GM12878 (cell line): ENCODE data around the gene ADA. TPM values are rescaled to one million over a fixed set of nuclear protein-coding genes. Genes with fewer than 3 reads are reported as not detected.

Source experiments
- ASH2L ChIP-seq: fragments of 300-600, 200-600 bp; sonication (generic); IDR thresholded peaks from 2 replicates; pipeline ENCODE4 v1.6.1; 2017; ENCODE audit warnings: low read depth, mild to moderate bottlenecking, borderline replicate concordance
- ATF2 ChIP-seq: IDR thresholded peaks from 2 replicates; pipeline ENCODE4 v1.6.1; 2012; ENCODE audit warnings: low read length, inconsistent platforms
- BMI1 ChIP-seq: fragments of 450-650 bp; IDR thresholded peaks from 2 replicates; pipeline ENCODE4 v1.6.1; 2016; ENCODE audit warnings: mild to moderate bottlenecking, moderate library complexity, borderline replicate concordance
- BRCA1 ChIP-seq: IDR thresholded peaks from 2 replicates; pipeline ENCODE4 v1.6.1; 2011; ENCODE audit warnings: low read depth, low read length, improper control_type of control experiment
- CBX3 ChIP-seq: fragments of 200-600 bp; sonication (generic); IDR thresholded peaks from 2 replicates; pipeline ENCODE4 v1.6.1; 2016; ENCODE audit warnings: low read depth, borderline replicate concordance
- CHD4 ChIP-seq: fragments of 200-600 bp; sonication (generic); IDR thresholded peaks from 2 replicates; pipeline ENCODE4 v1.6.1; 2016; ENCODE audit warnings: mild to moderate bottlenecking
- DPF2 ChIP-seq: fragments of 450-650 bp; IDR thresholded peaks from 2 replicates; pipeline ENCODE4 v1.6.1; 2017; ENCODE audit warnings: mild to moderate bottlenecking
- FOS ChIP-seq: IDR thresholded peaks from 3 replicates; pipeline ENCODE4 v1.6.1; 2011; ENCODE audit warnings: borderline replicate concordance; ENCODE audit not compliant: insufficient read length; ENCODE audit errors: extremely low read depth
- JUNB ChIP-seq: IDR thresholded peaks from 2 replicates; pipeline ENCODE4 v1.6.1; 2016; ENCODE audit warnings: antibody characterized with exemption, mild to moderate bottlenecking
- LARP7 ChIP-seq: fragments of 450-650 bp; IDR thresholded peaks from 2 replicates; pipeline ENCODE4 v1.6.1; 2017; ENCODE audit warnings: mild to moderate bottlenecking
- NR2C1 ChIP-seq: fragments of 450-650 bp; IDR thresholded peaks from 2 replicates; pipeline ENCODE4 v1.6.1; 2017; ENCODE audit warnings: antibody characterized with exemption, mild to moderate bottlenecking, moderate library complexity
- NR2C2 ChIP-seq: IDR thresholded peaks from 2 replicates; pipeline ENCODE4 v1.6.1; 2011; ENCODE audit warnings: borderline replicate concordance, low read depth; ENCODE audit not compliant: control insufficient read depth, insufficient read length
- PAX8 ChIP-seq: fragments of 450-650 bp; IDR thresholded peaks from 2 replicates; pipeline ENCODE4 v1.6.1; 2017; ENCODE audit warnings: mild to moderate bottlenecking, moderate library complexity
- PML ChIP-seq: IDR thresholded peaks from 2 replicates; pipeline ENCODE4 v1.6.1; 2012; ENCODE audit warnings: low read length, inconsistent platforms
- POLR2A ChIP-seq: IDR thresholded peaks from 2 replicates; pipeline ENCODE4 v1.6.1; 2011; ENCODE audit warnings: low read depth, mild to moderate bottlenecking, low read length
- POU2F2 ChIP-seq: IDR thresholded peaks from 3 replicates; pipeline ENCODE4 v1.6.1; 2011; ENCODE audit warnings: low read depth, mild to moderate bottlenecking, low read length, borderline replicate concordance
- RBBP5 ChIP-seq: fragments of 200-600 bp; sonication (generic); conservative IDR thresholded peaks from 2 replicates; pipeline ENCODE4 v1.6.1; 2016
- RELA ChIP-seq: fragments of 450-650 bp; IDR thresholded peaks from 2 replicates; pipeline ENCODE4 v1.8.0; 2014; ENCODE audit warnings: borderline replicate concordance; ENCODE audit not compliant: partially characterized antibody
- RUNX3 ChIP-seq: IDR thresholded peaks from 2 replicates; pipeline ENCODE4 v1.6.1; 2012; ENCODE audit warnings: low read length, inconsistent platforms
- SMAD1 ChIP-seq: fragments of 450-650 bp; IDR thresholded peaks from 2 replicates; pipeline ENCODE4 v1.6.1; 2018; ENCODE audit warnings: mild to moderate bottlenecking, low read depth; ENCODE audit not compliant: partially characterized antibody
- SMAD5 ChIP-seq: IDR thresholded peaks from 2 replicates; pipeline ENCODE4 v1.6.1; 2016; ENCODE audit warnings: antibody characterized with exemption, low read depth
- SMARCA5 ChIP-seq: fragments of 450-650 bp; IDR thresholded peaks from 2 replicates; pipeline ENCODE4 v1.6.1; 2017; ENCODE audit warnings: mild to moderate bottlenecking
- SPI1 ChIP-seq: IDR thresholded peaks from 2 replicates; pipeline ENCODE4 v1.6.1; 2011; ENCODE audit warnings: low read depth, mild to moderate bottlenecking, low read length, moderate library complexity, borderline replicate concordance; ENCODE audit not compliant: insufficient read depth
- STAT3 ChIP-seq: IDR thresholded peaks from 2 replicates; pipeline ENCODE4 v1.6.1; 2011; ENCODE audit warnings: low read depth, low read length, improper control_type of control experiment
- SUZ12 ChIP-seq: fragments of 200-600 bp; sonication (generic); IDR thresholded peaks from one replicate; pipeline ENCODE4 v1.6.1; 2018; ENCODE audit warnings: antibody characterized with exemption, mild to moderate bottlenecking; ENCODE audit not compliant: unreplicated experiment
- TAF1 ChIP-seq: IDR thresholded peaks from 2 replicates; pipeline ENCODE4 v1.6.1; 2011; ENCODE audit warnings: mild to moderate bottlenecking, low read depth, low read length, borderline replicate concordance
- TARDBP ChIP-seq: IDR thresholded peaks from 2 replicates; pipeline ENCODE4 v1.6.1; 2016; ENCODE audit warnings: borderline replicate concordance
- TBL1XR1 ChIP-seq: IDR thresholded peaks from 2 replicates; pipeline ENCODE4 v1.6.1; 2012; ENCODE audit warnings: low read depth, low read length, improper control_type of control experiment
- TCF7 ChIP-seq: IDR thresholded peaks from 2 replicates; pipeline ENCODE4 v1.6.1; 2014; ENCODE audit warnings: antibody characterized with exemption, borderline replicate concordance
- ZNF207 ChIP-seq: fragments of 450-650 bp; IDR thresholded peaks from 2 replicates; pipeline ENCODE4 v1.6.1; 2014; ENCODE audit warnings: antibody characterized with exemption, mild to moderate bottlenecking, borderline replicate concordance
- ZNF24 ChIP-seq: fragments of 450-650 bp; IDR thresholded peaks from 2 replicates; pipeline ENCODE4 v1.6.1; 2017; ENCODE audit warnings: antibody characterized with exemption, mild to moderate bottlenecking
- ZNF384 ChIP-seq: IDR thresholded peaks from 2 replicates; pipeline ENCODE4 v1.6.1; 2012; ENCODE audit warnings: low read depth, mild to moderate bottlenecking, low read length, improper control_type of control experiment, borderline replicate concordance
- ZZZ3 ChIP-seq: IDR thresholded peaks from 2 replicates; pipeline ENCODE4 v1.6.1; 2011; ENCODE audit warnings: low read depth; ENCODE audit not compliant: control insufficient read depth, insufficient read length
- polyA plus RNA-seq, 11 experiments: library from polyadenylated mRNA; depleted of rRNA in 4 of 11; unstranded in 6 of 11; stranded (reverse) in 5 of 11; fragments of >200 nt; fragmentation: Nextera tagmentation in 4 of 11; fragmentation: Illumina TruSeq in 1 of 11; extraction: Ambion mirVana in 4 of 11; extraction: Trizol in 1 of 11; gene quantifications; 1 replicate in 1 of 11; 2 replicates in 10 of 11; pipeline versions ENCODE4 v1.2.1 to v1.2.3, GENCODE V29; 2011 to 2016; ENCODE audit warnings: inconsistent platforms in 2 of 11, missing spikeins in 2 of 11, low read depth in 1 of 11
- total RNA-seq, 4 experiments: library from RNA; depleted of rRNA in 3 of 4; stranded (reverse); fragments of >200 nt in 3 of 4; fragmentation: Illumina TruSeq in 1 of 4; extraction: Trizol in 1 of 4; gene quantifications; 2 replicates each; pipeline versions ENCODE4 v1.2.1 to v1.2.3, GENCODE V29; 2013 to 2021
- TF ChIP-seq, protein P1 (sequence below): IDR thresholded peaks from 2 replicates; pipeline ENCODE4 v1.6.1; 2012; ENCODE audit warnings: low read depth, low read length, improper control_type of control experiment

ADA gene
- total and polyA plus RNA-seq, 10 of the 15 experiments (the other 5 are each of a cell fraction or from before 2014, with no cell fraction given), result 40.9 to 217 (median 90.8) TPM

- TF ChIP-seq PML (peak; percentile 78; the same call in 1 of the 2 replicates), SPI1 (peak; percentile 99), ZNF207 (0 out of 2 replicates have a peak, but pooled peaks have one; percentile 20), POLR2A (peak; percentile 34; the same call in 1 of the 2 replicates), ZZZ3 (no peak), POU2F2 (peak; percentile 89; the same call in 2 of the 3 replicates), RUNX3 (peak; percentile 86), RELA (no peak), RBBP5 (no peak), BRCA1 (no peak), FOS (no peak), TAF1 (no peak), CBX3 (no peak), SMARCA5 (no peak), TBL1XR1 (peak; percentile 61; the same call in 1 of the 2 replicates), BMI1 (peak; percentile 26; the same call in 1 of the 2 replicates), ZNF384 (no peak), TARDBP (no peak), SMAD5 (no peak), TCF7 (0 out of 2 replicates have a peak, but pooled peaks have one; percentile 62), STAT3 (no peak), ATF2 (peak; percentile 30; the same call in 1 of the 2 replicates), NR2C1 (no peak; the same call in 1 of the 2 replicates), ASH2L (no peak), PAX8 (no peak; the same call in 1 of the 2 replicates), LARP7 (no peak), SMAD1 (peak; percentile 28), ZNF24 (peak; percentile 62; the same call in 1 of the 2 replicates), SUZ12 (no peak), JUNB (peak; percentile 54), NR2C2 (no peak), DPF2 (peak; percentile 91), CHD4 (no peak)
- TF ChIP-seq, protein P1, sequence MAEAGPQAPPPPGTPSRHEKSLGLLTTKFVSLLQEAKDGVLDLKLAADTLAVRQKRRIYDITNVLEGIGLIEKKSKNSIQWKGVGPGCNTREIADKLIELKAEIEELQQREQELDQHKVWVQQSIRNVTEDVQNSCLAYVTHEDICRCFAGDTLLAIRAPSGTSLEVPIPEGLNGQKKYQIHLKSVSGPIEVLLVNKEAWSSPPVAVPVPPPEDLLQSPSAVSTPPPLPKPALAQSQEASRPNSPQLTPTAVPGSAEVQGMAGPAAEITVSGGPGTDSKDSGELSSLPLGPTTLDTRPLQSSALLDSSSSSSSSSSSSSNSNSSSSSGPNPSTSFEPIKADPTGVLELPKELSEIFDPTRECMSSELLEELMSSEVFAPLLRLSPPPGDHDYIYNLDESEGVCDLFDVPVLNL, result no peak
These were observed 65.1 kb downstream of the ADA start (continued) for GRCh38 chr20:44586289-44586911.
